GM10266 (cell line): ENCODE measurements around the gene CCDC192.

Experiments
- DNase-seq: peaks from one replicate; pipeline ENCODE4 v3.0.0; 2012; ENCODE audit errors: extremely low spot score
- TF ChIP-seq, protein P1 (sequence below): IDR thresholded peaks from 2 replicates; pipeline ENCODE4 v1.5.1; 2012; ENCODE audit warnings: mild to moderate bottlenecking, low read depth; ENCODE audit not compliant: control insufficient read depth, insufficient read depth; ENCODE audit errors: missing control alignments

The CCDC192 gene

DNA sequence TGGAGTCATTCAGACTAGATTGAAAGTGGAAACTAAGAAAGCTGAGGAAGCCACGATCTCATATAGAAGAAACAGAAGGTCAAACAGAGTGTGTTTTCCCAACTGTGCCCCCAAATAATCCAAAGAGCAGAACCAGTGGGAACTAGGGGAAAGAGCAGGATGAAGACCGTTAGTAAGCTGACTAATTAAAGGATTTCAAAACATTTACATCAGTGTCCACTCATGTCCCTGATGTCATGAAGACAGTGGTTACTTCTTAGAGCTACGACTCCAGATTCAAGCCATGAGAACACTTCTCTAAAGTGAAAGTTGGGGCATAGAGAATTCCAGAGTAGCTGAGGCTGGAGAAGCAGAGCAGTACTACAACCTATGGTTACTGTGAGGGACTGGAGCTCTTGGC lies 260.7 kb downstream of the CCDC192 start:
- TF ChIP-seq, protein P1, sequence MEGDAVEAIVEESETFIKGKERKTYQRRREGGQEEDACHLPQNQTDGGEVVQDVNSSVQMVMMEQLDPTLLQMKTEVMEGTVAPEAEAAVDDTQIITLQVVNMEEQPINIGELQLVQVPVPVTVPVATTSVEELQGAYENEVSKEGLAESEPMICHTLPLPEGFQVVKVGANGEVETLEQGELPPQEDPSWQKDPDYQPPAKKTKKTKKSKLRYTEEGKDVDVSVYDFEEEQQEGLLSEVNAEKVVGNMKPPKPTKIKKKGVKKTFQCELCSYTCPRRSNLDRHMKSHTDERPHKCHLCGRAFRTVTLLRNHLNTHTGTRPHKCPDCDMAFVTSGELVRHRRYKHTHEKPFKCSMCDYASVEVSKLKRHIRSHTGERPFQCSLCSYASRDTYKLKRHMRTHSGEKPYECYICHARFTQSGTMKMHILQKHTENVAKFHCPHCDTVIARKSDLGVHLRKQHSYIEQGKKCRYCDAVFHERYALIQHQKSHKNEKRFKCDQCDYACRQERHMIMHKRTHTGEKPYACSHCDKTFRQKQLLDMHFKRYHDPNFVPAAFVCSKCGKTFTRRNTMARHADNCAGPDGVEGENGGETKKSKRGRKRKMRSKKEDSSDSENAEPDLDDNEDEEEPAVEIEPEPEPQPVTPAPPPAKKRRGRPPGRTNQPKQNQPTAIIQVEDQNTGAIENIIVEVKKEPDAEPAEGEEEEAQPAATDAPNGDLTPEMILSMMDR, result no peak
- no peak for DNase-seq

DNA sequence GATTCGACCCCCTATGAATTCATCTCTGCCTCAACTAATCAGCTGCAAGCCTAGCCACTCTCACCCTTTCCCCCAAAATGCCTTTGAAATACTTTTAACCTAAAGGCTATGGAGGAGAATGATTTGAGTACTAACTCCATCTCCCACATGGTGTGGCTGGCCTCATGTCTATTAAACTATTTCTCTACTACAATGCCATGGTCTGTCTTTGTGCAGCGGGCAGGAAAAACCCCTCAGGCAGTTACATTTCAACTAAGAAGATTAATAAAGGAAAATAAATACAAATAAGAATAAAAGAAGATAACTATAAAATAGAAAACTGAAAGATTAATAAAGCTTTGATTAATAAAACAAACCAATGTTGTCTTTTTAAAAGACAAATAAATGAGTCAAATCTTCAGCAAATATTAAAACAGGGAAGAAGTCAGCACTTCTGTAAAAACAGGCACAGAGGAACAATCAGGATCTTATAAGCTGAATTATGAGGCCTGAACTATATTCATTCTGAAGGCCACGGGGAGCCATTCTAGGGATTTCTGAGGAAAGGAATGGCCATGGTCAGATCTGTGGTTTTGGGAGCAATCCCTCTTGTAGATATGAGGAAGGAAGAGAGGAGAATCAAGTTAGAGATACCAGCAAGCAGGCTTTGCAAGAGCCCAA lies 264.3 kb downstream of the CCDC192 start:
- DNase-seq, result no peak
- TF ChIP-seq, protein P1, result no peak

DNA sequence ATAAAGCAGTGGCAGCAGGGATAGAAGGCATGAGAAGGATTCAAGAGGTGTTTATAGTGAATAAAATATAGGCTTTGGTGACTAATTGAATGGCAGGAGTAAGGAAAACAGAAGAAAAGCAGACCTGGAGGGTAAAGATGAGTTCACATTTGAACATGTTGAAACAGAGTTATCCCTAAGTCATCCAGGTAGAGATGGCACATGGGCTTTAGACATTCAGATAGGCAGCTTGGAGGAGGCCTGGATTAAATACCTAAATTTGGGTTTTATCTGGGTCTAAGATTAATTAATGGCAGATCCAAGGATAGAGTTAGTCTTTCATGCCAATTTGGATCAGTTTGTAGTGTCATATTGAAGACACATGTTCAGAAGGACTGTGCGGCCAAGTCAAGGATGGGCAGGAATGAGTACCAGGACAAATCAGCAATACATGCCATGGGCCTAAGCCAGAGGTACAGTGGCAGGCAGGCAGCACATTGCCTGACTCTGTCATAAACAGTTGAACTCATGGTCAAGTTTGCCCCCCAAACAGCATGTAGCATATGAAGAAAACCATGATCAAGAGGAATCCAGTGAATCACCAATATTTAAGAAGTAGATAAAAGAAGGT lies 264.9 kb downstream of the CCDC192 start:
- no peak for DNase-seq
- TF ChIP-seq, protein P1, result no peak

DNA sequence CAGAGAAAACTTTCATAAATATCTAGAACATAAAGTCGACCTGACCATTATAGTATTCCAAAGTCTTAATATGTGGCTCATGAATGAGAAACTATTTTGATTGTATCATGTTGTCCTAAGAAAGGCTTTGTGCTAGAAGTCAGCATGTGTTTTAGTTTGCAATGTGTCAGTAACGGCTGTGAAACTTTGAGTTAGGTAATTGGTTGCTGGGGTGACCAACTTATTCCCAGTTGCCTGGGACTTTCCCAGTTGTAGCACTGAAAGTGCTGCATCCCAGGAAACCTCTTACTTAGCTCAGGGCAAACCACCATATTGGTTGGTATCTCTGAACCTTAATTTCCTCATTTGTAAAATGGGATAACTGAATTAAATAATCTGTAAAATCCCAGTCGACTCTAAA lies 265.8 kb downstream of the CCDC192 start:
- TF ChIP-seq, protein P1, result no peak
- DNase-seq, result no peak

DNA sequence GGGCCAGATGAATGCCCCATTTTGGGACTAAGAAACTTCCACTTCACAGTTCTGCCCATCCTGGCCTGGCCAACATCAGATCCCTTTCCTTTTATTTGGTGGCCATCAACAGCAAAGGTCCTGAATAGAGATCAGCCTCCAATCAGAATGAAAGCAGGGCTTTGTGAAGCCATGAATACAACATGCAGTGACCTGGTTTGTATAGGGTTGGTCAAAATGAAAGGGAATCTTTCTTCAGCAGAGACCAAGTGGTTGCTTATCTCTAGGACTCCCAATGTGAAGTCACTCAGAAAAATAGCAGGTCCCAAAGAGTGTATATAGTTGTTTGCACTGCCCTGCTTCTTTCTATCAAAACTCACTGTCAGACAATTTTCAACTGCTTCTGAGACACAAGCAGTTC lies 266.5 kb downstream of the CCDC192 start:
- no peak for DNase-seq
- TF ChIP-seq, protein P1, result no peak

DNA sequence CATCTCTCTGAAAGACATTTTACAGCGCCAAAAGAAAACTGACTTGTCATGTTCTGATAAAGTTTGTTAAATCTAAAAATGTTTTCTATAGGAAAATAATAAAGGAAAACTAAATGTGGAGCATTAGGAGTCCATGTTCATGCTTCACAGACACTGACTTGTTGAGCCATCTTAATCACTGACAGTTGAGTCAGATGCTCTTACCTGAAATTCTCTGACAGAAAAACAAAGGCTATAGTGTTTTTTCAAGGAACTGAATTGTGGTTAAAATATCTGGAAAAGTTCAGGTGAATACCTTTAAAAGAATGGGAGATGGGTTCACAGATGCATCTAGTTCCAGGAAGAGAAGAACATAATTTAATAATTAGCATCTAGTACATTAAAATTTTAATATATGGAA lies 266.9 kb downstream of the CCDC192 start:
- TF ChIP-seq, protein P1, result no peak
- DNase-seq, result no peak

DNA sequence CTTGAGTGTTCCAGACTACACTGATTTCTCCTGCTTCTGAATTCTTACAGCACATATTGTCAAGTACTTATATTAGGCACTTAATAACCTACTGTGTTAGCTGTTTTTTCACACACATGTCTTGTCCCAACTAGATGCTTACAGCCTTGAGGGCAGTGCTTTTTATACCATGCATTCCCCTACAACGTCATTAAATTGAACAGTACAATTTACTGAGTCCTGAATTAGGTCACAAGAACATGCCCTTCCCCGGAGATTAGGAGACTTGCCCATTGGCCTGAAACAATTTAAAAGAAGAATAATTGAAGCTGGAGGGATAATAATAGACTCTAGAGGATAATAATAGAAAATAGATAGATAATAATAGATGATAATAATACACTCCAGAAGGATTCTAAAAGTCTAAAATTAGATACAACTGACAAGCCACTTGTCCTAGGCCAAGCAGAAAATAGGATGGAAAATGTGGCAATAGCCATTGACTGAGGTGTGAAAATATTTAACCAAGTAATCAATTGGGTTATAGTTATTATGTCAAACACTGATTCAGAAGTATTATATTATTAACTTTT lies 267.7 kb downstream of the CCDC192 start:
- no peak for DNase-seq
- TF ChIP-seq, protein P1, result no peak
